Measurements from ENCODE around the gene IGFBP3. TPM values are rescaled to one million over a fixed set of nuclear protein-coding genes. Genes with fewer than 3 reads are reported as not detected.

IGFBP3 gene
- total and polyA plus RNA-seq, 4 donors = 87.0 to 244 (median 182) TPM

- H3K27ac ChIP-seq (ENCODE audit: low read depth in 1 of 2, low read length in 2 of 2) = no peak overlapping the region
- peaks cover 0 to 6% (median under 1%) of the 10 kb centered on the region in 4 donors for H3K36me3 ChIP-seq (ENCODE audit: control insufficient read depth in 4 of 4, insufficient read depth in 3 of 4, low read depth in 1 of 4, low read length in 3 of 4)
- H3K27me3 ChIP-seq (ENCODE audit: control insufficient read depth in 4 of 4, insufficient read depth in 4 of 4, low read length in 3 of 4) = no peaks in the 10 kb centered on the region
- TF ChIP-seq YY1 (IDR thresholded peaks at IDR 0.05) (no peak), TAF1 (conservative IDR thresholded peaks at IDR 0.05) (no peak), RXRA (IDR thresholded peaks at IDR 0.05) (no peak), CTCF (IDR thresholded peaks at IDR 0.05; ENCODE audit: low read depth, low read length, missing input control) (no peak), FOXA1 (IDR thresholded peaks at IDR 0.05) (no peak), HNF4A (conservative IDR thresholded peaks at IDR 0.05) (no peak), SP1 (IDR thresholded peaks at IDR 0.05) (no peak), ATF3 (IDR thresholded peaks at IDR 0.05) (no peak), NR2F2 (IDR thresholded peaks at IDR 0.05) (no peak), GABPA (IDR thresholded peaks at IDR 0.05 in 1 of 2, conservative IDR thresholded peaks at IDR 0.05 in 1 of 2) (no peak)
- WGBS = 90% methylated on average over 7 of the region's 7 CpGs
- DNase-seq (ENCODE audit: low spot score) = no peak
- H3K9ac ChIP-seq (ENCODE audit: low read depth in 1 of 2, low read length in 2 of 2) = no peak overlapping the region
- no peak overlapping the region for H3K4me3 ChIP-seq (ENCODE audit: low read depth in 1 of 3, low read length in 3 of 3)
- H3K9me3 ChIP-seq (ENCODE audit: control insufficient read depth in 4 of 4, low read length in 3 of 4) = no peaks in the 10 kb centered on the region
- peaks cover 0 to 4% (median 2%) of the 10 kb centered on the region in 4 donors for H3K4me1 ChIP-seq (ENCODE audit: control insufficient read depth in 4 of 4, insufficient read depth in 4 of 4, low read length in 3 of 4)
Measured at GRCh38 chr7:45912972-45913371, 8.1 kb downstream of the IGFBP3 start.

- no peak for DNase-seq (ENCODE audit: low spot score)
- TF ChIP-seq TAF1 (conservative IDR thresholded peaks at IDR 0.05) (no peak), CTCF (IDR thresholded peaks at IDR 0.05; ENCODE audit: low read depth, low read length, missing input control) (no peak), NR2F2 (IDR thresholded peaks at IDR 0.05) (no peak), RAD21 (IDR thresholded peaks at IDR 0.05) (no peak), FOXA2 (IDR thresholded peaks at IDR 0.05) (no peak), FOXA1 (IDR thresholded peaks at IDR 0.05) (no peak), SP1 (IDR thresholded peaks at IDR 0.05) (no peak), EGR1 (IDR thresholded peaks at IDR 0.05; ENCODE audit: low read depth in 2 of 2) (no peak), MAX (IDR thresholded peaks at IDR 0.05) (no peak), REST (IDR thresholded peaks at IDR 0.05) (no peak), HNF4A (conservative IDR thresholded peaks at IDR 0.05) (no peak), GABPA (IDR thresholded peaks at IDR 0.05 in 1 of 2, conservative IDR thresholded peaks at IDR 0.05 in 1 of 2) (no peak), RXRA (IDR thresholded peaks at IDR 0.05) (no peak), ZBTB33 (IDR thresholded peaks at IDR 0.05) (no peak)
- peaks cover 0 to 6% (median under 1%) of the 10 kb centered on the region in 4 donors for H3K36me3 ChIP-seq (ENCODE audit: control insufficient read depth in 4 of 4, insufficient read depth in 3 of 4, low read depth in 1 of 4, low read length in 3 of 4)
- no peak overlapping the region for H3K9ac ChIP-seq (ENCODE audit: low read depth in 1 of 2, low read length in 2 of 2)
- 80% methylated on average over 9 of the region's 9 CpGs for WGBS
- no peak overlapping the region for H3K4me3 ChIP-seq (ENCODE audit: low read depth in 1 of 3, low read length in 3 of 3)
- no peaks in the 10 kb centered on the region for H3K27me3 ChIP-seq (ENCODE audit: control insufficient read depth in 4 of 4, insufficient read depth in 4 of 4, low read length in 3 of 4)
- no peaks in the 10 kb centered on the region for H3K4me1 ChIP-seq (ENCODE audit: control insufficient read depth in 4 of 4, insufficient read depth in 4 of 4, low read length in 3 of 4)
- H3K27ac ChIP-seq (ENCODE audit: low read depth in 1 of 2, low read length in 2 of 2) = no peak overlapping the region
- H3K9me3 ChIP-seq (ENCODE audit: control insufficient read depth in 4 of 4, low read length in 3 of 4) = no peaks in the 10 kb centered on the region
Measured at GRCh38 chr7:45911311-45911710, 9.8 kb downstream of the IGFBP3 start.

Data from liver (tissue), 9 donors.